ENCODE measurements around the gene KCTD5.

KCTD5 gene

GRCh38 chr16:2745961-2746360 lies 63.6 kb downstream of the KCTD5 start:
- Histone ChIP-seq H3F3A (ENCODE audit: insufficient read depth) (no peaks in the 10 kb centered on the region), H3K27ac (ENCODE audit: low read depth, low read length) (no peak overlapping the region), H3K36me3 (ENCODE audit: low read length) (no peaks in the 10 kb centered on the region), H3K4me3 (ENCODE audit: insufficient read depth, low read length, poor library complexity, severe bottlenecking) (no peak overlapping the region), H3K27me3 (ENCODE audit: low read length) (no peaks in the 10 kb centered on the region), H4K20me1 (ENCODE audit: low read depth, low read length) (no peaks in the 10 kb centered on the region), H3K79me2 (ENCODE audit: insufficient read depth, low read length) (no peaks in the 10 kb centered on the region), H2AFZ (ENCODE audit: low read depth, low read length, severe bottlenecking) (no peak overlapping the region), H3K9me2 (replicated peaks; ENCODE audit: insufficient read depth, low read length) (no peaks in the 10 kb centered on the region), H3K9me3 (ENCODE audit: insufficient read depth, low read length) (no peaks in the 10 kb centered on the region), H3K9ac (ENCODE audit: low read length) (no peak overlapping the region), H3K4me2 (ENCODE audit: low read depth, low read length, poor library complexity, severe bottlenecking) (no peak overlapping the region)
- TF ChIP-seq CTCF (IDR thresholded peaks at IDR 0.05; ENCODE audit: insufficient read depth, low read length, poor library complexity, severe bottlenecking) (no peak), EZH2phosphoT487 (conservative IDR thresholded peaks at IDR 0.05; ENCODE audit: low read length) (no peak)

GRCh38 chr16:2748757-2749455 lies 66.6 kb downstream of the KCTD5 start:
- peaks cover 13% of the 10 kb centered on the region for H3K79me2 ChIP-seq (ENCODE audit: insufficient read depth, low read length)
- H3K36me3 ChIP-seq (ENCODE audit: low read length), result peaks cover 6% of the 10 kb centered on the region; the same call in 1 of the 2 replicates
- H2AFZ ChIP-seq (ENCODE audit: low read depth, low read length, severe bottlenecking), result no peak overlapping the region
- no peaks in the 10 kb centered on the region for H3K9me2 ChIP-seq (replicated peaks; ENCODE audit: insufficient read depth, low read length)
- no peaks in the 10 kb centered on the region for H3F3A ChIP-seq (ENCODE audit: insufficient read depth)
- H3K4me3 ChIP-seq (ENCODE audit: insufficient read depth, low read length, poor library complexity, severe bottlenecking), result no peak overlapping the region
- TF ChIP-seq EZH2phosphoT487 (conservative IDR thresholded peaks at IDR 0.05; ENCODE audit: low read length), result no peak
- no peak for TF ChIP-seq CTCF (IDR thresholded peaks at IDR 0.05; ENCODE audit: insufficient read depth, low read length, poor library complexity, severe bottlenecking)
- no peak overlapping the region for H3K9ac ChIP-seq (ENCODE audit: low read length)
- H3K4me2 ChIP-seq (ENCODE audit: low read depth, low read length, poor library complexity, severe bottlenecking), result no peak overlapping the region
- H4K20me1 ChIP-seq (ENCODE audit: low read depth, low read length), result peaks cover 3% of the 10 kb centered on the region
- no peak overlapping the region for H3K27ac ChIP-seq (ENCODE audit: low read depth, low read length)
- no peaks in the 10 kb centered on the region for H3K9me3 ChIP-seq (ENCODE audit: insufficient read depth, low read length)
- no peaks in the 10 kb centered on the region for H3K27me3 ChIP-seq (ENCODE audit: low read length)

GRCh38 chr16:2749476-2749875 lies 67.2 kb downstream of the KCTD5 start:
- peaks cover 8% of the 10 kb centered on the region for H4K20me1 ChIP-seq (ENCODE audit: low read depth, low read length)
- H3K27me3 ChIP-seq (ENCODE audit: low read length), result no peaks in the 10 kb centered on the region
- TF ChIP-seq EZH2phosphoT487 (conservative IDR thresholded peaks at IDR 0.05; ENCODE audit: low read length) (no peak), CTCF (IDR thresholded peaks at IDR 0.05; ENCODE audit: insufficient read depth, low read length, poor library complexity, severe bottlenecking) (no peak)
- peaks cover 19% of the 10 kb centered on the region for H3K79me2 ChIP-seq (ENCODE audit: insufficient read depth, low read length)
- no peak overlapping the region for H3K4me3 ChIP-seq (ENCODE audit: insufficient read depth, low read length, poor library complexity, severe bottlenecking)
- no peaks in the 10 kb centered on the region for H3K9me3 ChIP-seq (ENCODE audit: insufficient read depth, low read length)
- H3K27ac ChIP-seq (ENCODE audit: low read depth, low read length), result no peak overlapping the region
- H3F3A ChIP-seq (ENCODE audit: insufficient read depth), result no peaks in the 10 kb centered on the region
- H3K4me2 ChIP-seq (ENCODE audit: low read depth, low read length, poor library complexity, severe bottlenecking), result no peak overlapping the region
- no peak overlapping the region for H2AFZ ChIP-seq (ENCODE audit: low read depth, low read length, severe bottlenecking)
- H3K9me2 ChIP-seq (replicated peaks; ENCODE audit: insufficient read depth, low read length), result no peaks in the 10 kb centered on the region
- H3K9ac ChIP-seq (ENCODE audit: low read length), result no peak overlapping the region
- peaks cover 9% of the 10 kb centered on the region; the same call in 1 of the 2 replicates for H3K36me3 ChIP-seq (ENCODE audit: low read length)

All from SU-DHL-6 (cell line).